Activated CD8-positive, alpha-beta memory T cell treated with anti-CD3 and anti-CD28 coated beads for 36 hours (primary cell): Measurements from ENCODE around the gene FPR2. TPM values are rescaled to one million over a fixed set of nuclear protein-coding genes. Genes with fewer than 3 reads are reported as not detected.
"Not testable (repeated sequence)": the region's sequence is repeated elsewhere in the genome, so short reads cannot be mapped to it uniquely, and the experiment has no call there.

ENCODE experiments used
- CTCF ChIA-PET: fragments of 350-600 bp; sonication (Branson Sonifier 250); formaldehyde crosslinking; loops from one replicate; lab custom pipeline; 2021; ENCODE audit warnings: antibody characterized with exemption; lab: Charles Lee
- POLR2A ChIA-PET: fragments of 350-600 bp; sonication (Branson Sonifier 250); formaldehyde crosslinking; loops from one replicate; lab custom pipeline; 2021; ENCODE audit warnings: antibody characterized with exemption; lab: Charles Lee
- total RNA-seq, 2 experiments: library from RNA; stranded (reverse); gene quantifications; one replicate each; pipeline ENCODE4 v1.2.3, GENCODE V29; 2021

Gene FPR2
- total RNA-seq, 2 experiments from 2014 or later, result not detected

GRCh38 chr19:51738523-51738922 lies 22.5 kb upstream of the FPR2 start:
- POLR2A ChIA-PET, CTCF ChIA-PET: not testable (repeated sequence)

GRCh38 chr19:51739466-51740213 lies 21.3 kb upstream of the FPR2 start:
- ChIA-PET POLR2A (no interaction called here), CTCF (no interaction called here)

GRCh38 chr19:51740356-51740755 lies 20.6 kb upstream of the FPR2 start:
- ChIA-PET CTCF (no interaction called here), POLR2A (no interaction called here)

- ChIA-PET POLR2A (no interaction called here), CTCF (interaction anchor here (0.6 kb wide), 1 partner anchor 1745 kb away, joined by 3 read pairs; no protein-coding TSS in a partner anchor)
Measured at GRCh38 chr19:51742789-51743188, 18.2 kb upstream of the FPR2 start.

- POLR2A ChIA-PET, result no interaction called here
- CTCF ChIA-PET, result interaction anchor here (0.6 kb wide), 1 partner anchor 1745 kb away, joined by 3 read pairs; no protein-coding TSS in a partner anchor
Measured at GRCh38 chr19:51743405-51743804, 17.6 kb upstream of the FPR2 start.

- CTCF ChIA-PET, result no interaction called here
- POLR2A ChIA-PET, result no interaction called here
Measured at GRCh38 chr19:51746731-51747130, 14.2 kb upstream of the FPR2 start.

GRCh38 chr19:51749979-51750378 lies 11.0 kb upstream of the FPR2 start:
- POLR2A ChIA-PET, result no interaction called here

GRCh38 chr19:51750400-51751094 lies 10.4 kb upstream of the FPR2 start:
- CTCF ChIA-PET, result no interaction called here
- POLR2A ChIA-PET, result no interaction called here

More at GRCh38 chr19:51749979-51750378, 11.0 kb upstream of the FPR2 start:
- CTCF ChIA-PET, result no interaction called here

- POLR2A ChIA-PET, result no interaction called here
- CTCF ChIA-PET, result no interaction called here
Measured at GRCh38 chr19:51751655-51752054, 9.3 kb upstream of the FPR2 start, which contains the start of gene FPR1. Gene FPR1 (minus strand): TSS chr19:51751878. CDS start chr19:51746994, 4,884 bp downstream.

- ChIA-PET CTCF (no interaction called here), POLR2A (no interaction called here)
Measured at GRCh38 chr19:51754109-51754508, 6.9 kb upstream of the FPR2 start.

- CTCF ChIA-PET, result no interaction called here
- POLR2A ChIA-PET, result no interaction called here
Measured at GRCh38 chr19:51754770-51755169, 6.2 kb upstream of the FPR2 start.

- CTCF ChIA-PET, result no interaction called here
- POLR2A ChIA-PET, result no interaction called here
Measured at GRCh38 chr19:51755571-51755970, 5.4 kb upstream of the FPR2 start.

- ChIA-PET CTCF (no interaction called here), POLR2A (no interaction called here)
Measured at GRCh38 chr19:51761696-51762095, 716 bp downstream of the FPR2 start.

- CTCF ChIA-PET, result no interaction called here
- POLR2A ChIA-PET, result no interaction called here
Measured at GRCh38 chr19:51765086-51765485, 4.1 kb downstream of the FPR2 start.

GRCh38 chr19:51766461-51766860 lies 5.5 kb downstream of the FPR2 start:
- CTCF ChIA-PET, result no interaction called here
- POLR2A ChIA-PET, result no interaction called here

- CTCF ChIA-PET, result no interaction called here
- POLR2A ChIA-PET, result no interaction called here
Measured at GRCh38 chr19:51771376-51772130, 10.6 kb downstream of the FPR2 start.

GRCh38 chr19:51772977-51773376 lies 12.0 kb downstream of the FPR2 start:
- ChIA-PET POLR2A (no interaction called here), CTCF (no interaction called here)

GRCh38 chr19:51776561-51776960 lies 15.6 kb downstream of the FPR2 start:
- CTCF ChIA-PET, POLR2A ChIA-PET: not testable (repeated sequence)

GRCh38 chr19:51777570-51778462 lies 16.8 kb downstream of the FPR2 start:
- CTCF ChIA-PET, result interaction anchor here (0.6 to 1.2 kb wide), 4 partner anchors 32 to 619 kb away, joined by 3 to 4 read pairs (median 4); no protein-coding TSS in a partner anchor
- POLR2A ChIA-PET, result no interaction called here
